Ishikawa (cell line): Measurements from ENCODE around the gene ORMDL1.

ENCODE experiments used
- CEBPB ChIP-seq: IDR thresholded peaks from 2 replicates; pipeline ENCODE4 v1.6.1; 2012
- CREB1 ChIP-seq: IDR thresholded peaks from 2 replicates; pipeline ENCODE4 v1.6.1; 2012; ENCODE audit warnings: low read depth
- EGR1 ChIP-seq: IDR thresholded peaks from 2 replicates; pipeline ENCODE4 v1.6.1; 2012
- EP300 ChIP-seq: IDR thresholded peaks from 2 replicates; pipeline ENCODE4 v1.6.1; 2012; ENCODE audit warnings: borderline replicate concordance
- FOXM1 ChIP-seq: IDR thresholded peaks from 2 replicates; pipeline ENCODE4 v1.6.1; 2012; ENCODE audit warnings: low read depth, borderline replicate concordance
- NFIC ChIP-seq: IDR thresholded peaks from 2 replicates; pipeline ENCODE4 v1.6.1; 2012
- RAD21 ChIP-seq: IDR thresholded peaks from 2 replicates; pipeline ENCODE4 v1.6.1; 2012; ENCODE audit warnings: low read depth
- TAF1 ChIP-seq: IDR thresholded peaks from 2 replicates; pipeline ENCODE4 v1.6.1; 2012; ENCODE audit warnings: low read depth, mild to moderate bottlenecking
- YY1 ChIP-seq: IDR thresholded peaks from 2 replicates; pipeline ENCODE4 v1.6.1; 2012; ENCODE audit warnings: low read depth
- ZBTB7A ChIP-seq: IDR thresholded peaks from 2 replicates; pipeline ENCODE4 v1.6.1; 2012; ENCODE audit warnings: low read depth

GRCh38 chr2:189772212-189772611 lies 11.9 kb downstream of the ORMDL1 start:
- TF ChIP-seq NFIC = no peak
- no peak for TF ChIP-seq RAD21
- TF ChIP-seq FOXM1 = no peak
- TF ChIP-seq CEBPB = no peak
- no peak for TF ChIP-seq CREB1
- TF ChIP-seq ZBTB7A = no peak
- TF ChIP-seq YY1 = no peak
- TF ChIP-seq EGR1 = no peak
- no peak for TF ChIP-seq EP300
- TF ChIP-seq TAF1 = no peak
